ENCODE data around the gene TNFAIP8L3. TPM values are rescaled to one million over a fixed set of nuclear protein-coding genes. Genes with fewer than 3 reads are reported as not detected.
"Not testable (repeated sequence)": the region's sequence is repeated elsewhere in the genome, so short reads cannot be mapped to it uniquely, and the experiment has no call there.

Gene TNFAIP8L3
- total RNA-seq, 1 donor from 2014 or later: 10.8 TPM

DNA sequence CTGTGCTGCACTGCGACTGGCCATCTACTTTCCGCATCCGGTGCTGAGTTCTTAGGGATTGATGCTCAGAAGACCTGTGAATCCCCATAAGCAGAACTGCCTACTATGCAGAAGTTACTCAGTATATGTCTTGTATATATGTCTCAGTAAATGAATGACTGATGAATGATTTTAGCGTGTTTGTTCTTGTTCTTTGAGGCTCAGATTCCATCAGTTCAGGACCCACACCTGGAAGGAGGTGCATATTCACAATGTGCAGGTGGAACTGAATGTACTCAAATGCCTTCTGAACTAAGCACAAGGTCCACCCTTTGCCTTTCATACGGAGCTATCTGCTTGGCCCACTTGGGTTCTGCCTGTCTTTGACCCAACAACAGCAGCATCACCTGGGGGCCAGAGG lies 19.8 kb downstream of the TNFAIP8L3 start:
- intact Hi-C loops (cut with DNase I): no loop called here
- ATAC-seq: no peak
- DNase-seq (ENCODE audit: low spot score): no peak

GRCh38 chr15:51071578-51071977 lies 23.1 kb downstream of the TNFAIP8L3 start:
- no peak for DNase-seq (ENCODE audit: low spot score)
- no peak for ATAC-seq
- intact Hi-C loops (cut with DNase I): no loop called here

DNA sequence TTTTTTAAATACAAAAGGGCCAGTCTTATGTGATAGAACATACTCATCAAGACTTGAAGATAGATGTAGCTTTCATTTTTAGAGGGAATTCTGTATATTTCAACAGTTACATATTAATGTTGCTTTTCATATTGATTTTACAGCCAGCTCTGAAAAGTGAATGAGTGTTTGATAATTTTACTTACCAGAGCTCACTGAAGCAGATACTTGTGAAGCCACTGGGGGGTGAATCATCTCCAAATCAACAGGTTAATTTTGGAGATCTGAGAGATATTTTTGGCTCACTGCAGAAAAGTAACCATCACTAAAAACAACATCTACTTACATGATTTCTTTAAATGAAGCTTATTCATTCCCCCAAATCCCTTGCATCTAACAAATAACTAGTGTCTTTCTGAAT lies 24.7 kb downstream of the TNFAIP8L3 start:
- ATAC-seq: no peak
- no peak for DNase-seq (ENCODE audit: low spot score)
- intact Hi-C loops (cut with DNase I): no loop called here

GRCh38 chr15:51067510-51067909 lies 27.2 kb downstream of the TNFAIP8L3 start:
- intact Hi-C loops (cut with DNase I): no loop called here
- ATAC-seq (no peak), DNase-seq (ENCODE audit: low spot score) (no peak)

DNA sequence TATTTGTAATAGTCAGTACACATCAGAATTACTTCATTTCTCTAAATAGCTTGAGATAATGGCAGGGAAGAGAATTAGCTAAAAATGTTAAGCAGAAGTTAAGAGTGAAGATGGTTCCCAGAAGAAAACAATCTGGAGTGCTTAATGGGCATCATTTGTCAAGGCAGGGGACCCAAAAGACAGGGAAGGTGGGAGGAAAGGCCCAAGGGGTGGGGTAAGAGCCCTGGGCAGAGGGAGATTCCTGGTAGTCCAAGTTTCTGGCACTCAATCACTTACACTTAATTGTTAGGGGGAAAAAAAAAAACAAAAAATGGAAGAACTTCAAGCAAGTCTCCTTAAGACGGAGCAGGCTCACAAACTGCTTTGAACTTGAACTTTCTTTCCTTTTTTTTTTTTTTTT lies 28.9 kb downstream of the TNFAIP8L3 start:
- no peak for DNase-seq (ENCODE audit: low spot score)
- intact Hi-C loops (cut with DNase I): no loop called here
- no peak for ATAC-seq

DNA sequence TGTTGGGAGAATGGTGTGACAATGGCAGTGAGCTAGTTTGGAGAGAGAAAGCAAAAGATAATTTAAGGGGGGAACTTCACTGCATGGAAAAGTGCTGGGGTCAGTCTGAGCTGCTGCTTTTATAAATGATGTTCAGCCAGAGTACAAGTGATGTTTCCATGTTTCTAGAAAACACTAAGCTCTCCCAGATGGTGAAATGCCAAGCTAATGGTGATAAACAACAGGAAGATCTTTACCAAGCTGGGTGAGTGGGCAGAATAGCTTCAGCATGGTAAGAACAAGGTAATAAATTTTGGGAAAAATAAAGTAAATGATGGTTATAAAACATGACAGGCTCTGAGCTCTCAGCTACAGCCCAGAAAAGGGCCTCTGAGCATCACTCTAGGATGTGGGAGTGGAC lies 29.4 kb downstream of the TNFAIP8L3 start:
- intact Hi-C loops (cut with DNase I): no loop called here
- ATAC-seq: no peak
- no peak for DNase-seq (ENCODE audit: low spot score)

- intact Hi-C loops (cut with DNase I): no loop called here
- DNase-seq (ENCODE audit: low spot score) (no peak), ATAC-seq (no peak)
These were observed 32.0 kb downstream of the TNFAIP8L3 start for GRCh38 chr15:51062736-51063135.

- intact Hi-C loops (cut with DNase I): no loop called here
- no peak for DNase-seq (ENCODE audit: low spot score)
- no peak for ATAC-seq
These were observed 34.6 kb downstream of the TNFAIP8L3 start for GRCh38 chr15:51060030-51060673.

DNA sequence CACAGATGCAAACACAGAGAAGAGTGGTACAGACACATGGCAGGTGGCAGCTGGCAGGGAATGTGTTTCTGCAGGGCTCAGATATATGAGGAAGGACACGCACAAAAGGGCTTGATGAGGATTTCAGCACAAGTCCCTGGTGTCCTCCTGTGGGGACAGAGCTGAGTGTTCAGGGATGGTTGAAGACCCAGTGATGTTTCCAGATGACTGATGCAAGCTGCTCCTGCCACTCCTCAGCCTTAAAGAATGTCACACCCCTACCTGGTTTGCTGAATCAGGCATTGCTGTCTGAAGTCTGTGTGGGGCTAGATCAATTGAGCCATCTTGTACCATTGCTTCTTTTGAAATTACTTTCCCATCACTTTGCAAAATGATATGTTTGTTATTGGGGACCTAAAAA lies 40.2 kb downstream of the TNFAIP8L3 start:
- intact Hi-C loops (cut with DNase I): no loop called here
- no peak for DNase-seq (ENCODE audit: low spot score)
- no peak for ATAC-seq

DNA sequence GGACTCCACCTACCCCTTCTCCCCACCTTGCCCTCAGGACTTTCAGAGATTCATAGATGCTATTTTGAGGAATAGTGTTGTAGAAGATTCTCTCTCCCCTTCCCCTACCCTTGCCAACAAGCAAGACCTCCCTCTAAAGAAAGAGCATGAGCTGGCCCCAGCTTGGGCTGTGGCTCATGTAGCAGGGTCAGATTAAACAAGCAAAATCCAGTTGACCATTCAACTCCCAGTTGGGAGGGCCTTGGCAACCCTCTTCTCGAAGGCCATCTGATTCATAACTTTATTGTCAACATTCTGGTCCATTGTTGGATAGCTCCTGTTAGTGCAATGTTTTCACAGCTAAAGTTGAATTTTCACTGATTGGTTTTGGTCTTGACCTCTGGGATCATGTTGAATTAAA lies 41.1 kb downstream of the TNFAIP8L3 start:
- DNase-seq (ENCODE audit: low spot score) (no peak), ATAC-seq (peak; percentile 20)
- intact Hi-C loops (cut with DNase I): no loop called here

- intact Hi-C loops (cut with DNase I): no loop called here
- DNase-seq (ENCODE audit: low spot score) (peak; percentile 68), ATAC-seq (peak; percentile 83)
These were observed 42.9 kb downstream of the TNFAIP8L3 start for GRCh38 chr15:51051776-51052175.

GRCh38 chr15:51049081-51049480 lies 45.6 kb downstream of the TNFAIP8L3 start:
- no peak for DNase-seq (ENCODE audit: low spot score)
- ATAC-seq: no peak
- intact Hi-C loops (cut with DNase I): no loop called here

DNA sequence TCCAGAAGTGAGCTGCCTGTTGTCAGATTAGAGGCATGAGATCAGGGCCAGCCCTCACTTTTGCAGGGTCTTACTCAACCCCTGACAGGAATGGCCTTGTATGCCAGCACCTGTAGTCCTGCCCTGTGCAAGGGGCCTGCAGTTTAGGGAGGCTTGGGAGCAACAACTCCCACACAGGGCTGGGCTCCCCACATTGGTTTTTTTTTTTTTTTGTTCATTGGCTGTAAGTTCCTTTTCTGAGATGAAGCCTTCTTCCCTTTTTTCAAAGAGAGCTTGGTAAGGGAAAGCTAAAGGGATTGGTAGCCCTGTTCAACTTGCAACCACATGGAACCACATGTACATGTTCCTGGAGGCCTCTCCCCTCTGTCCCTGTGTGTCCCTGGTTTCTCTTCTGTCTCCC lies 46.4 kb downstream of the TNFAIP8L3 start:
- ATAC-seq (no peak), DNase-seq (ENCODE audit: low spot score) (no peak)
- intact Hi-C loops (cut with DNase I): no loop called here

GRCh38 chr15:51046799-51047449 lies 47.8 kb downstream of the TNFAIP8L3 start:
- intact Hi-C loops (cut with DNase I): no loop called here
- ATAC-seq (peak; percentile 58), DNase-seq (ENCODE audit: low spot score) (peak; percentile 71)

GRCh38 chr15:51046016-51046415 lies 48.7 kb downstream of the TNFAIP8L3 start:
- intact Hi-C loops (cut with DNase I): no loop called here
- ATAC-seq (no peak), DNase-seq (ENCODE audit: low spot score) (no peak)

GRCh38 chr15:51044037-51044727 lies 50.5 kb downstream of the TNFAIP8L3 start:
- ATAC-seq (no peak), DNase-seq (ENCODE audit: low spot score) (no peak)
- intact Hi-C loops (cut with DNase I): no loop called here

DNA sequence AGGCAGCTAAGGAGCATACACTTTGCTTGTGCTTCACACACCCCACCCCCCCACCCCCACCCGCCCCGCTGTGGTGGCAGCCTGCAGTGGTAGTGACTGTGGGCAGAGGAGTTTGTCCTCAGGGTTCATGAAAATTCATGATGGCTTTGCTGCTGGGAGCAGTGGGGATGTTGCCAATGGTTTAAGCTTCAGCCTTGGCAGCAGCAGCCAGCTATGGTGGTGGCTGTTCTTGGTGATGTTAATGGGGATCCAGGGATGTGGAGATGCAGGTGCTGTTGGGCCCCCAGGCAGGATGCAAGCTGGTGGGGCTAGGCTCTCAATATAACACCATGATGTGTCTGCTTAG lies 55.8 kb downstream of the TNFAIP8L3 start:
- no peak for ATAC-seq
- intact Hi-C loops (cut with DNase I): no loop called here
- no peak for DNase-seq (ENCODE audit: low spot score)

GRCh38 chr15:51038162-51038973 lies 56.3 kb downstream of the TNFAIP8L3 start:
- ATAC-seq (no peak), DNase-seq (ENCODE audit: low spot score) (no peak)
- intact Hi-C loops (cut with DNase I): no loop called here

GRCh38 chr15:51037474-51037873 lies 57.2 kb downstream of the TNFAIP8L3 start:
- ATAC-seq; DNase-seq (ENCODE audit: low spot score); intact Hi-C loops (cut with DNase I): not testable (repeated sequence)

Data from sciatic nerve (tissue), 2 donors.